HG02571 (cell line): ENCODE results near the gene LTF.
"Not testable (repeated sequence)": the region's sequence is repeated elsewhere in the genome, so short reads cannot be mapped to it uniquely, and the experiment has no call there.

Experiments
- ATAC-seq: cut with Tn5 transposase; IDR thresholded peaks from one replicate; pipeline ENCODE4 v1.9.1; 2021; ENCODE audit warnings: mild to moderate bottlenecking, moderate library complexity; ENCODE audit not compliant: unreplicated experiment

The LTF gene

DNA sequence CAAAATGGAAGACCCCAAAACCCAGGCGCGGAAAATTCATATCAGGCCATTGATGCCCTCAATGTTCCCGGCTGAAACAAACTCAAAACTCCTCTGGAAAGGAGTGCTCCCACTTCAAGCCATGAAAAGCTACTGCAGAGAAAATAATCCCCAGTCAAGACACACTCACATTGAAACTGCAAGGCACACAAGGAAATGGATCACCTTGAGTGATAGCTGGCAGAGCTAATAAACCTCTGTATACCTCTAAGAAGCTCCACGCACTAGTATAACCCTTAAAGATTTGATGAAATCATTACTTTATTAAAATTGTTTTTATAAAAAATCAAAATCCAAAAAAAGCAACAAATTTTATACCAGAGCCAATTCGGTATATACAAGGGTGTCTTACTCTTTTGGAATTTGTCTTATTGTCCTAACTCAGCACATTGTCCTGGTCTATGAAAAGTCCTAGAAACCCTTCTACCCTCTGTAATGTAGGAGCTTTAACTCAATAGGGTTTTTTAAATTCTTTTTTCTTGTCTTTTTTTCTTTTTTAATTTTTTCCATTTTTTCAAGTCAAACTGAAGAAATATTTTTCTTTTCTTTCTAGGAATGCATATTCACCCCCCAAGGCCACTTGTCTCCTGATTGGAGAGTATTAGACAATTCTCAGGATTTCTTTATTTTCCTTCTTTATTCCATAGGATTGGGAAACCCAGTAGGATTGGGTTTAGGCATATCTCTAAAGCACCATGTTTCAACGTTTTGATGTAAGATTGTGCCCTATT is 66.3 kb downstream of the LTF start:
- ATAC-seq: no peak

DNA sequence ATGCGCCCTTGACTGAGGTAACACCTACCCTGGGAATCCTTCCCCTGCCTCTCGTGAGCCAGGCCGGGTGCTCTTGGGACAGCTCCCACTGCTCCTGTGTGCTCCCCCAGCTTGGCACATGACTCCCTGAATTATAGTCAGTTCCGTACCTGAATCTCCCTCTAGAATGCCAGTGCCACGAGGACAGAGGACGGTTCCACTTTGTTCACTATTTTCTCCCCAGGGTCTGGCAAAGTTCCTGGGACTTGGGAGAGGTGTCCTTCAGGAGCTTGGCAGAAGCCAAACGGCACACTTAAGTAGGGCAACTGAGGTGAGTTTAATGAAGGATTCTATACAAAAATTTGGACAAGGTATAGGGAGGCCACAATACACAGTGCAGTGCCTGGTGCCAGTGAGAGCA is 67.6 kb downstream of the LTF start:
- no peak for ATAC-seq

DNA sequence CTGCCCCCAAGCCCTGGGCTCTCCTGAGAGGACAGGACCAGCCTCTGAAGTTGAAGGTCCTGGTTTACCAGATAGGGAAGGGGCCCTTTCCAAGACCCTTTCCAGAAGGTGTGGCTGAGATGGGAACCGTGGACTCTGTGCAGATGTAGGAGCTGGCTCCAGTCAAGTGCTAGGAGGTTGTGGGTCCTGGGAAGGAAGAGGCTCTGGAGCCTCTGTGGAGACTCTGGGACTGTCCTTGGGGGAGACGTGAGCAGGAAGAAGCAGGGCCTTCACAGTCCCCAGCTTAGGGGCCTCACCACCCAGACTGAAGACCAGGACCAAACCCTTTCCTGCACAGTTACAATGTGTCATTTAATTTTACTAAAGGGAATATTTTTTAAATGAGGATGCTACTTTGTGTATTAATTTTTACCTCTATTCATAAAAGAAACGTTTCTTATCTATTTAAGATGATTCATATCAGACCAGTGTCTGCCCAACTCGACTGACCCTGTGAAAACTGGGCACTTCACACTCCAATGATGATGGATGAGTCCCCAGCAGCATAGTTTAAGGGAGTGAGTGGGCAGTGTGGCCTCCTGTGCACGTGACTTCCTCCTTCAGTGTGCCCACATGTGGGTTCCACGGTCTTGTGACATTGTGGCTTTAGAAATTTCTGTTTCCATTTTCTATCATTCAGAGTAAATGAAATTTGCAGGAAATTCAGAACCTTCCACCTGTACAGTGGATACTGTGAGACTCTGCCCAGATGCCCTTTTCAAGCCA is 68.8 kb downstream of the LTF start:
- ATAC-seq: no peak

DNA sequence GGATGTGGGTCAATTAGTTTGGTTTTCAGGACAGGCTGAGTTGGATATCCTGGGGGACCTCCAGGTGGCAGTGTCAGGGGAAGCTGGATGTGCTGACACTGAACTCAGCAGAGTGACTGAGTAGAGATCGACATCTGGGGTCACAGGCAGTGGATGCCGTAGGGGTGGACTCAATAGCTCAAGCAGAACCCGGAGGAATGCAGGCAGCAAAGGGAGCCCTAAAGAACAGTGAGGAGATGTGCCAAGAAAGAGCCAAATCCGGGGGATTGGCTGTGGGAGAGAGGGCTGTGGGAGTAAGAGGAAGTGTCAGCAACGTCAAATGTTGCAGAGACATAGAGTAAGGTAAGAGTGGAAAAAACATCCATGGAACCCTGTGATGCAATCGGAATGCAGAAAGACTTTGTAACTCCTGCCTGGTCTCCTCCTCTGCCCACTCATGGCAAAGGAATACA is 69.5 kb downstream of the LTF start:
- no peak for ATAC-seq

DNA sequence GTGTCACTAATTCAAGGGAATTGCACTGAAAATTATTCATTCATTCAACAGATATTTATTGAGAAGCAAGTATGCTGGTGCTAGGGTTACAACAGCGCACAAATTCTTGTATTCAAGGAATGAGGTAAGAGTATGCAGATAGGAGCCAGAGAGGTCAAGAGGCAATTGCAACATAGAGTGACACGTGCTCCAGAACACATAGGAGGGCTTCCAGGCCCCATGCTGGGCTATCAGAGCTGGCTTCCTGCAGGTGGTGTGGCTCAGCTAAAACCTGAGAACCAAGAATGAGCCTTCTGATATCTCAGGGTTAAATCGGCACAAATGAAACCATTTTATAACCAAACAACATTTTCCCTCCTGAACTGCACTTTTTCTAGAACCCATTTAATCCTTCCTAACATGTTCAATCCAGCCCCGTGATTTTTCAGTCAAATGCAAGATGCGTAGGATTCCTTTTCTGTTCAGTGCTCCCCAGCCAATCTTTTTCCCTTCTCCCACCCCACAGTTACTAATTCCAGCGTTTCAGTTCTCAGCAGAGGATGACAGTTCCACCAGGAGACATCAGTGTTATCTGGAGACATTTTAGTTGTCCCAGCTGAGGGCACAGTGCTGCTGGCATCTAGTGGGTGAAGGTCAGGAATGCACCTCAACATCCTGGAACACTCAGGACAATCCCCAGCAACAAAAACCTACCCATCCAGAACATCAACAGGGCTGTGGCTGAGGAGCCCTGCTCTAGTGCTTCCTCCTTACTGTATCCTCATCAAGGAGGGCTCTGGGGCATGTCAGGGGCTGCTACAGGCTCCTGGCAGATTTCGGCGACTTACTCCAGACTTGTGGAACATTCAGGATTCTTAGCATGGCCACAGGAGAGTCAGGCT is 70.9 kb downstream of the LTF start:
- no peak for ATAC-seq

DNA sequence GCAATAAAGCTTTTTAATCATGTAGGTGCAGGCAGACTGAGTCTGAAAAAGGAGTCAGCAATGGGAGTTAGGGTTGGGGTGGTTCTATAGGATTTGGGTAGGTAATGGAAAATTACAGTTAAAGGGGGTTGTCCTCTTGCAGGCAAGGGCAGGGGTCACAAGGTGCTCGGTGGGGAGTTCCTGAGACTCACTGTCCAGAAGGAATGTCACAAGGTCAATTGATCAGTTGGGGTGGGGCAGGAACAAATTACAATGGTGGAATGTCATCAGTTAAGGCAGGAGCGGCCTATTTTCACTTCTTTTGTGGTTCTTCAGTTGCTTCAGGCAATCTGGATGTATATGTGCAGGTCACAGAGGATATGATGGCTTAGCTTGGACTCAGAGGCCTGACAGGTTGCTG is 71.7 kb downstream of the LTF start:
- ATAC-seq: no peak

DNA sequence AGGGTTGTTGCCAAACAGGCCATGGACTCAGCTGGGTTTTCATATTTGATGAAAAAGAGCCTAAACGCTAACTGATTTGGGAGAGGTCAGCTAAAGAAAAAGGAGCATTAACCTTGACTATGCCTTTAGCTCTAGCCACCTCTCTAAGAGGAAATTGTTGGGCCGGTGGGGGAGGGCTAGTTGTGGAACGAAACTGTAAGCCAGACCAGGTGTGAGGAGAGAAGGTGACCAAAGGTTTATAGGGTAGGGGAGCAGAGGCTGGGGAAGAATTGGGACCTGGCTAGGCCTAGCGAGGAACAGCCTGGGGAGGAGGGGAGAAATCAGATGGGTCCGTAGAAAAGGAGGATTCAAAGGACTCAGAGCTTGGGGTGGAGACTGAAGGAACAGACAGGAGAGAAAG is 73.2 kb downstream of the LTF start:
- ATAC-seq: not testable (repeated sequence)

DNA sequence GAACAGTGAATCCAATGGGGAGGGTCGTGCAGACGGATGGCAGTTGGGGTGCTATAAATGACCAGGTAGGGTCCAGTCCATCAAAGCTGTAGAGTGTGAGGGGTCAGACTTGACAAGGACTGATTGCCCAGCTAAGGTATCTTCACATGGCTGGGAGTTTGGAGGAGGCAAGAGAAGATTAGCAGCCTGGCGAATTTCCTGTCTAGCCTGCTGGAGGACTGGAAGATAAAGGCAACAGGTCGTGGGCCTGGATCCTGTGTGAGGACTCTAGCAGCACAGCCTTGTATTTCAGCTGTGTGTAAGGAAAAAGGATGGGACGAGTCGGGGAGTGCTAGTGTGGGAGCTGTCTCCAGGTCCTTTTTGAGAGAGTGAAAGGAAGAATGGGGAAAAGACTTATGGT is 75.4 kb downstream of the LTF start:
- no peak for ATAC-seq

DNA sequence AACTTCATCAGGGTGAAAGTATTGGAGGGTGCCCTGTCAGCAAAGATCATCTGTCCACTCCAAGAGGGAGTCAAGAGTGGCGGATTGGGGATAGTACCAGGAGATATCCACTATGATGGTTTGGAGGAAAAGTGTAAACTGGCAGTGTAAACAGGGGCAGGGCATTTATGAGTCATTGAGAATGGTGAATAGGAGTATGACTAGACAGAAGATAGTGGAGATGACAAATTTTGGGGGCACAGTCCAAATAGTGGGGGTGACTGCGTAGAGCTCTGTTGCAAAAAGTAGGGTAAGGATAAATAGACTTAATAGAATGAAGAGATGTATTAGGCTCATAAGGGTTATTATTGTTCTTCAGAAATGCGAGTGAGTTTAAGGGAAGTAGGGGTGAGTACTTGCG is 75.9 kb downstream of the LTF start:
- not testable (repeated sequence) for ATAC-seq

DNA sequence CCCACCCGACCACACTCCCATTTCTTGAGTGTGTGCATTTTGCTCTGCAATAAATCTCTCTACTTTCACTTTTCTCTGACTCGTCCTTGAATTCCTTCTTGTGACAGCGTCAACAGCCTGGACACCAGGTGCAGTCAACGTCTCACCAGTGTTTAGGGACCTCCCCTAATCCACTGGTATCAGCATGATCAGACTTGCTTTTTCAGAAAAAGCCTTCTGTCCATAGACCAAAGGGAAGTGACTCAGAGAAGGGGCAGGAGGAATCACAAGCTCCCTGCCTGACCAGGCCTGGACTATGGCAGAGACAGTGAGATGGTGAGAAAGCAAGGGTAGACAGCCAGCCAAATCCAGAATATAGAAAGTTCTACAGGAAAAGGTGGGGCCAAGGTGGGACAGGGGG is 78.5 kb downstream of the LTF start:
- ATAC-seq: no peak
